ENCODE data around the gene SFTPD.

Gene SFTPD

DNA sequence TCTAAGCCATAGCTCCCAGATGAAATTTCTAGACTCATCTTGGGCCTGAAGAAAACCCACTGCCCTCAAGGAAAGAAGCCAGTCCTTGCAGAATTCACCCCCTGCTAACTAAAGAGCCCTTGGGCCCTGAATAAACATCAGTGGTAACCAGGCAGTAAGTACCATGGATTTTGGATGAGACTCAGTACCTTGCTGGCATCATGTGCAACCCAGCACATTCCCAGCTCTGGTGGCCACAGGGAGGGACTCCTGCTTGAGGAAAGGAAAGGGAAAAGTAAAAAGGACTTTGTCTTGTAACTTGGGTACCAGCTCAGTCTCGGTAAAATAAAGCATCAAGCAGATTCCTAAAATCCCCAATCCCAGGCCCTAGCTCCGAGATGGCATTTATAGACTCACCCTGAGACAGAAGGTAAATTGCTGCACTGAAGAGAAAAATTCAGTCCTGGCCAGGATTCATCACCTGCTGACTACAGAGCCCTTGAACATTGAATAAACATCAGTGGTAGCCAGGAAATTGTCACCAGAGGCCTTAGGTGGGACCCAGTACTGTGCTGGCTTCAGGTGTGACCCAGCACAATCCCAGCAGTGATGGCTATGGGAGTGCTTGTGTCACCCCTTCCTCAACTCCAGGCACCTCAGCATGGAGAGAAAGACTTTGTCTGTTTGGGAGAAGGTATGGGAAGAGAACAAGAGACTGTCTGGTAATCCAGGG, 31.2 kb upstream of the SFTPD start:
- H3K4me1 ChIP-seq (ENCODE audit: control insufficient read depth, insufficient read depth, low read length) = peaks cover 2% of the 10 kb centered on the region
- H3K36me3 ChIP-seq (ENCODE audit: control insufficient read depth, insufficient read depth, low read length) = no peaks in the 10 kb centered on the region
- H3K27ac ChIP-seq (ENCODE audit: low read depth, low read length) = peak overlapping the region; percentile 34
- H3K4me3 ChIP-seq (ENCODE audit: low read length) = no peak overlapping the region
- H3K27me3 ChIP-seq (ENCODE audit: control insufficient read depth, insufficient read depth, low read length) = no peaks in the 10 kb centered on the region
- H3K9ac ChIP-seq (ENCODE audit: low read length) = no peak overlapping the region

DNA sequence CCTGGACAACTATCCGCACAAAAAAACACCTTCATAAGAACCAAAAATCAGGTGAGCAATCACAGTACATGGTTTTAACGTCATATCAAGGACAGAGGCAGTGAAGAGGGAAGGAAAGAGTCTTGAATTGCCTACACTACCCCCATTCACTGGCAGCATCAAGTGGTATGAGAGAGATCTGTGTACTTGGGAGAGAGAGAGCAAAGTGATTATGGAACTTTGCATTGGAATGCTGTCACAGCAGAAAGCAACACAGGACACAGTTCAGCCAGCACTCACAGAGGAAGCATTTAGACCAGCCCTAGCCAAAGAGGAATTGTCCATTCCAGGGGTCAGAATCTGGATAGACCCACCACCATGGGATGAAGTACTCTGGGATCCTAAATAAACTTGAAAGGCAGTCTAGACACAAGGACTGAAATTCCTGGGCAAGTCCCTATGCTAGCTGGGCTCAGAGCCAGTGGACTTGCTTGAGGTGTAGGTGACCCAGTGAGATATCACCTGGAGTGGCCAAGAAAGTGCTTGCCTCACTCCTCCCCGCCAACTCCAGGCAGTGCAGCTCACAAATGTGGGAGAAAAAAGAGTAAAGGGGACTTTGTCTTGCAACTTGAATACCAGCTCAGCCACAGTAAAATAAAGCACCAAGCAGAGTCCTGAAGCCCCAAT, 30.5 kb upstream of the SFTPD start:
- H3K36me3 ChIP-seq (ENCODE audit: control insufficient read depth, insufficient read depth, low read length) = no peaks in the 10 kb centered on the region
- no peak overlapping the region for H3K27ac ChIP-seq (ENCODE audit: low read depth, low read length)
- peaks cover 2% of the 10 kb centered on the region for H3K4me1 ChIP-seq (ENCODE audit: control insufficient read depth, insufficient read depth, low read length)
- H3K4me3 ChIP-seq (ENCODE audit: low read length) = no peak overlapping the region
- H3K9ac ChIP-seq (ENCODE audit: low read length) = no peak overlapping the region
- H3K27me3 ChIP-seq (ENCODE audit: control insufficient read depth, insufficient read depth, low read length) = no peaks in the 10 kb centered on the region

DNA sequence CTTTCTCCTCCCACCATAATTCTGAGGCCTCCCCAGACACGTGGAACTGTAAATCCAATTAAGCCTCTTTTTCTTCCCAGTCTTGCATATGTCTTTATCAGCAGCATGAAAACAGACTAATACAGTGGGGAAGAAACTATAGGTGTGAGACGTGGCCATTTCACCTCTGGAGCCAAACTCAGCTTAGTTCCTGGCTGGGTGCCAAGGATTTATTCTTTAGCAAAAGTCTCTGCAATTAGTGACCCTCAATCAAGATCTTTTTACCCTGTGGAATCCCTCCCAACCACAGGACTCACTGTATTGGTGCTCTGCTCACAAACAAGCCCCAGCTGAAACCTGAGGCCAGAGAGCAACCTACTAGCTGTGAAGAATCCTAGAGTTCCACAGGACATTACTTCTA, 28.1 kb upstream of the SFTPD start:
- H3K4me3 ChIP-seq (ENCODE audit: low read length) = no peak overlapping the region
- no peaks in the 10 kb centered on the region for H3K36me3 ChIP-seq (ENCODE audit: control insufficient read depth, insufficient read depth, low read length)
- H3K4me1 ChIP-seq (ENCODE audit: control insufficient read depth, insufficient read depth, low read length) = peaks cover 2% of the 10 kb centered on the region
- no peak overlapping the region for H3K27ac ChIP-seq (ENCODE audit: low read depth, low read length)
- H3K9ac ChIP-seq (ENCODE audit: low read length) = no peak overlapping the region
- H3K27me3 ChIP-seq (ENCODE audit: control insufficient read depth, insufficient read depth, low read length) = no peaks in the 10 kb centered on the region

DNA sequence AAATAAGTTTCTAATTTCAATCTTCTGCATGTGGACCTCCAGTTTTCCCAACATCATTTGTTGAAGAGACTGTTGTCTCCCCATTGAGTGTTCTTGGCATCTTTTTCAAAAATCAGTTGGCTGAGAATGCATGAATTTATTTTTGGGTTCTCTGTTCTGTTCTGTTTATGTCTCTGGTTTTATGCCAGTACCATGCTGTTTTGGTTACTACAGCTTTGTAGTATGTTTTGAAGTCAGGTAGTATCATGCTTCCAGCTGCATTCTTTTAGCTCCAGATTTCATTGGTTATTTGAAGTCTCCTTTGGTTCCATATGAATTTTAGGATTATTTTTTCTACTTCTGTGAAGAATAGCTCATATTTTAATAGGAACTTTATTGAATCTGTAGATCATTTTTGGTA, 21.2 kb upstream of the SFTPD start:
- H3K4me1 ChIP-seq (ENCODE audit: control insufficient read depth, insufficient read depth, low read length) = no peaks in the 10 kb centered on the region
- no peaks in the 10 kb centered on the region for H3K27me3 ChIP-seq (ENCODE audit: control insufficient read depth, insufficient read depth, low read length)
- H3K9ac ChIP-seq (ENCODE audit: low read length) = no peak overlapping the region
- H3K36me3 ChIP-seq (ENCODE audit: control insufficient read depth, insufficient read depth, low read length) = no peaks in the 10 kb centered on the region
- no peak overlapping the region for H3K4me3 ChIP-seq (ENCODE audit: low read length)
- H3K27ac ChIP-seq (ENCODE audit: low read depth, low read length) = no peak overlapping the region

DNA sequence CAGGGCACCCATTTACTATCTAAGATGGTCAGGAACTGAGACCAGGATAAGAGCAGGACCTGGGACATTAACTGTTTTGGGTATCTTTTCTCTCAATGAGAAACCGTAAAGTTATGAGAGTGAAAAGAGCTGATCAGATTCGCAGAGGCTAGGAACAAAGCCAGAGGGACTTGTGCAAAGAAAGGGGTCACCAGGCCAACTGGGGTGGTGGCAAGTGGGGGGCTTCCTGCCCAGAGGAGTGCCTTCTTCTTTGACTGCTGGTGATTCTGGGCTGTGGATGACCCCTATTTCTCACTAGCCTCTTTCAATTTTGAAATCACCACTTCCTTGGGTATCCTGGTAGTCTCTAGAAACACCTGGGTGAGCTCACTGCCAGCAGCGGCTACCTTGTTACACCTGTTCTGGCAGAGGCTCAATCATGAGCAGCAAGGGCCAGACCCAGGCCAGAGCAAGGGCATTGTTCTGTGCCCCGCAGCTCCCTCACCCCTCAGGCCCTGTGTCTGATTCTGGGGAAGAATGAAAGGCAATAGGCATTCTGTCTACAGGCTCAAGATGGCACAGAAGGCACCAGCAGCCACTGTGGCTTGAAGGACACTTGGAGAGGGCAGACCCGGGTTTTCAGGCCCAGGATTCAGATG, 999 bp downstream of the SFTPD start:
- Histone ChIP-seq H3K9ac (ENCODE audit: low read length) (no peak overlapping the region), H3K27ac (ENCODE audit: low read depth, low read length) (no peak overlapping the region), H3K4me3 (ENCODE audit: low read length) (no peak overlapping the region), H3K4me1 (ENCODE audit: control insufficient read depth, insufficient read depth, low read length) (no peaks in the 10 kb centered on the region), H3K27me3 (ENCODE audit: control insufficient read depth, insufficient read depth, low read length) (no peaks in the 10 kb centered on the region), H3K36me3 (ENCODE audit: control insufficient read depth, insufficient read depth, low read length) (no peaks in the 10 kb centered on the region)

DNA sequence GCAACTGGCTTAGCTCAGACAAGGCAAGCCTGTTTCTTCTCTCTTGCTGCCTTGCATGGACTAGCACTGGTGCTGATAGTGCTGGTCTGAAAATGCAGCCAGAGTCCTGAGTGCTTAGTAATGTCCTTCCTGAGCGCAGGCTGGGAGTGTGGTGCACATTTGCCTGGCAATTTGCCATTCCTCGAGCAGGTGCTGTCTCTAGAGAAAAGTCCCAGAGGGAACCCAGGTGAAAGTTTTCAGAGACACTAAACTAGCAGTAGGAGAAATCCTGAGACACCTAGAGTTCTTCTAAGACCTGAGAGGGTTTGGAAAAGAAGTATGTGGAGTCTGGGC, 1.9 kb downstream of the SFTPD start:
- no peak overlapping the region for H3K27ac ChIP-seq (ENCODE audit: low read depth, low read length)
- H3K36me3 ChIP-seq (ENCODE audit: control insufficient read depth, insufficient read depth, low read length) = no peaks in the 10 kb centered on the region
- H3K4me1 ChIP-seq (ENCODE audit: control insufficient read depth, insufficient read depth, low read length) = no peaks in the 10 kb centered on the region

DNA sequence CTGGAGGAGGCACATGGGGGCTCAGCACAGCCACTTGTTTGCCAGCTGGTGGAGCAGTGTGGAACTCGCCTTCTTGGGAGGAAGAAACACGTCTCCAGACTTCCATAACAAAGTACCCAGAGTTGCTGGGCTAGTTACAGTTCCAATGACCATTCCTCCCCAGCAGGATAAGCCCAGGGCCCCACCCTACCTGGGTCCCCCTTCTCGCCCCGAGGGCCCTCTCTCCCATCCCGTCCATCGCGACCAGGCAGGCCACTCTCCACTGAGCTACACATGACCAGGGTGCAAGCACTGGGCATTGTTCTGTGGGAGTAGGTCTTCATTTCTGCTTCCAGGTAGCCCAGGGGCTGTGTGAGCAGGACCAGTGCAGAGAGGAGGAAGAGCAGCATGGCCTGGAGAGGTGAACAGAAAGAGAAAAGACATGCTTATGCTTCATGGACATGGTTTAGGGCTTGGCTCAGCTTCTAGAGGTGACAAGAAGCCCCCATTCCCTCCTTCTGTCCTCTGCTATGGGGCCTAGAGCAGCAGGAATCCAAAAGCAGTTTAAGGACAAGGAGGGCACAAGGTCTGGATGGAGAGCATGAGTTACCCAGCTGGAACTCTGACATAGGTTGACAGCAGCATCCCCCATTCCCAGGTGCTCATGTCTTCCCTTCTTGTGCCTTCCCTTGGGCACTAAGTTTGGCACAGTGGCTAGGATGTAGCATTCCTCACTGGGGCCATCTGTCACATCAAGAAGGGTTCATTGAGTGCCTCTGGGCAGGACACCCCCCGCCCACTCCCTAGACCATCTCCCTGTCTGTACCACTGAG, 2.4 kb downstream of the SFTPD start:
- Histone ChIP-seq H3K4me1 (ENCODE audit: control insufficient read depth, insufficient read depth, low read length) (no peaks in the 10 kb centered on the region), H3K27ac (ENCODE audit: low read depth, low read length) (no peak overlapping the region), H3K4me3 (ENCODE audit: low read length) (no peak overlapping the region), H3K36me3 (ENCODE audit: control insufficient read depth, insufficient read depth, low read length) (no peaks in the 10 kb centered on the region), H3K27me3 (ENCODE audit: control insufficient read depth, insufficient read depth, low read length) (no peaks in the 10 kb centered on the region), H3K9ac (ENCODE audit: low read length) (no peak overlapping the region)

More for the DNA sequence above, 1.9 kb downstream of the SFTPD start:
- H3K4me3 ChIP-seq (ENCODE audit: low read length) = no peak overlapping the region
- H3K27me3 ChIP-seq (ENCODE audit: control insufficient read depth, insufficient read depth, low read length) = no peaks in the 10 kb centered on the region
- no peak overlapping the region for H3K9ac ChIP-seq (ENCODE audit: low read length)

DNA sequence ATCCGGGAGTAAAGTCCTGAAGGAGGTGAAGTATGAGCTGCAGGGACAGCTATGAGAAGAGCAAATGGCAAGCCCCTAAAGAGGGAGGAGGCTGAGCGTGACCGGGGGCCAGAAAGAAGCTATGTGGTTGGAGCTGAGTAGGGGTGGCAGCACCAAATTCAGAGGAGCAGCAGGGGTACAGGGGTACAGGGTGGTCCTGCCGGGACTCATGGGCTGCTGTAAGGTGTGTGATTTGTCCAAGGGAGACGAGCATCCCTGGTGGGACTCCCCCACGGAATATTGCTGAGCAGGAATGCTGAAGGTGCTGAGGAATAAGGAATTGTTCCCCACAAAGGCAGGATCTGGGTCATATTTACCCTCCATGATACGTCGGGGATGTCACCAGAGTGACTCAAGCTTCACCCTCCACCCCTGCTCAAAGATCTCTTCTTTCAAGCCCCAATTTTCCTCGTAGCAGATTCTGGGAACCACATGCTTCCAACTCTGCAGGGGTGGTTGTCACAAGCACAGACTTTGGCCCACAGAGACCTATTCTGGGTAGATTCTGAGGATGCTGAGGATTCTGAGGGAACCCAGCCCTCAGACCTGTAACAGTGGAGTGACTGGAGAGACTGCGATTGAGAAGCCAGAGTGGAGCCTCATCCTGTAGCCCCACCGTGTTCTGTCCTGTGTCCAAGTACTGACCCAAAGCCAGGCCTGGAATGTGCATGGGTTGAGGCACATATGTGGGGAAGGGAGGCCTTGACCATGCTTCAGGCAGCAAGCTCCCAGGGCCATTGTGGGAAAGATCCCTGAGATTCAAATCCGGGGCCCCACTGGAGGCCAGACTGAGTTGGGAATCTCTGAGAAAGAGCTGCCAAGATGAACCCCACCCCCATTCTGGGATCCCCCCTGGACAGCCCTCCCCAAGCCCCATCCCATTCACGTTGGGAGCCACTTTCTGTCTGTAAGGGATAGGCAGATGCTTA, 4.2 kb downstream of the SFTPD start:
- Histone ChIP-seq H3K27ac (ENCODE audit: low read depth, low read length) (no peak overlapping the region), H3K27me3 (ENCODE audit: control insufficient read depth, insufficient read depth, low read length) (no peaks in the 10 kb centered on the region), H3K36me3 (ENCODE audit: control insufficient read depth, insufficient read depth, low read length) (no peaks in the 10 kb centered on the region), H3K4me1 (ENCODE audit: control insufficient read depth, insufficient read depth, low read length) (no peaks in the 10 kb centered on the region), H3K4me3 (ENCODE audit: low read length) (no peak overlapping the region), H3K9ac (ENCODE audit: low read length) (no peak overlapping the region)

DNA sequence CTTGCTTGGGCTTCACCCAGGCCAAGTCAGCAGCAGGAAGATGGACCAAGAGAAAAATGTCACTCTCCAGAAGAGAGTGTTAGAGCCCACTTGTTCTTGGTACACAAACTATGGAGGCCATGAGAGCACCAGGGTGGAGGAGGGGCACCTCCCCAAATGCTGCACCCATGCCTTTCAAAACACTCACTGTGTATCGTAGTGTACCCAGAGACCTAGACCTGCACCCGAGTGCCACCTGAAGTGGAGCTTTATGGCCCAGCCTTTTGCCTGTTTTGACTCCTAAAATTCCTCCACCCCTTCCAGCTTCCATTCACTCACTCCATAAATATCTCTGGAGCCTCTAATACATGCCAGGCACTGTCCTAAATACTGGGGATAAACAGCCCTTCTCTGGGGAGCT, 5.0 kb downstream of the SFTPD start:
- Histone ChIP-seq H3K4me3 (ENCODE audit: low read length) (no peak overlapping the region), H3K36me3 (ENCODE audit: control insufficient read depth, insufficient read depth, low read length) (no peaks in the 10 kb centered on the region), H3K9ac (ENCODE audit: low read length) (no peak overlapping the region), H3K27me3 (ENCODE audit: control insufficient read depth, insufficient read depth, low read length) (no peaks in the 10 kb centered on the region), H3K27ac (ENCODE audit: low read depth, low read length) (no peak overlapping the region), H3K4me1 (ENCODE audit: control insufficient read depth, insufficient read depth, low read length) (no peaks in the 10 kb centered on the region)

DNA sequence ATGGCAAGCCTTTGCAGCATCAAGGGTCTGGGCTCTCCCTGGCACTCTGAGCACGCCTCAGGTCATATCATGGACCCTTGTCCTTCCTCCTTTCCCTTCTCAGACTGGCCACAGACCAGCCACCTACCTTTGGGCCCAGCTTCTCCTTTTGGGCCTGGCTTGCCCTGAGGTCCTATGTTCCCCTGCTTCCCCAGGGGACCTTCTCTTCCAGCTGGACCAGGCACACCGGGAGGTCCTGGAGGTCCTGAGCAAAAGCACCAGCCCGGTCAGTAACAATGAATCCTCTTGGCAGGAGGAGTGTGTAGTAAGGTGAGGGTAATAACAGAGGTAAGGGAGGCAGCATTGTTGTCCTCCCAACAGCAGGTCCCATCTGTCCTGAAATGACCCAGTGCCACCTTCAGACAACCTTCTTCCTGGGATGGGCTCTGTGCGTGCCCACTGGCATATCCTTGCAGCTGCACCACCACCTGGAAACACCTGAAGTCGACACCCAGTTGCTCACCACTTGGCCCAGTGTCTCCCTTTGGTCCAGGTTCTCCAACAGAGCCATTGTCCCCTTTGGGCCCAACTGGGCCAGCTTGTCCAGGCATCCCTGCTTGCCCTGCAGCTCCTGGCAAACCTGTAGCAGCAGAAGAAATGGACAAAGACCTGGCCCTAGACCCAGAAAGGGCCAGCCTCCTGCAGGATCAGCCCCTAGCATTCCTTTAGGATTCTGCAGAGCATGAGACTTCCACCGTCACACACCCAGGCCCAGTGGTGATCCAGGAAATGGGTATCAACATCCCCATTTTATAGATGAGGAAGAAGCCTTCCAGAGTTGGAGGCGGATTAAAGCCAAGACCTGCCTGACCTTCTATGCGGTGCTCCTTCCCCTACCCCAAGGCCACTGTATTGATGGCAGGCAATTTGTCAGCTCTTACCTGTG, 6.4 kb downstream of the SFTPD start:
- H3K4me1 ChIP-seq (ENCODE audit: control insufficient read depth, insufficient read depth, low read length) = no peaks in the 10 kb centered on the region
- H3K9ac ChIP-seq (ENCODE audit: low read length) = no peak overlapping the region
- H3K27me3 ChIP-seq (ENCODE audit: control insufficient read depth, insufficient read depth, low read length) = no peaks in the 10 kb centered on the region
- no peak overlapping the region for H3K4me3 ChIP-seq (ENCODE audit: low read length)
- H3K36me3 ChIP-seq (ENCODE audit: control insufficient read depth, insufficient read depth, low read length) = no peaks in the 10 kb centered on the region
- H3K27ac ChIP-seq (ENCODE audit: low read depth, low read length) = no peak overlapping the region

DNA sequence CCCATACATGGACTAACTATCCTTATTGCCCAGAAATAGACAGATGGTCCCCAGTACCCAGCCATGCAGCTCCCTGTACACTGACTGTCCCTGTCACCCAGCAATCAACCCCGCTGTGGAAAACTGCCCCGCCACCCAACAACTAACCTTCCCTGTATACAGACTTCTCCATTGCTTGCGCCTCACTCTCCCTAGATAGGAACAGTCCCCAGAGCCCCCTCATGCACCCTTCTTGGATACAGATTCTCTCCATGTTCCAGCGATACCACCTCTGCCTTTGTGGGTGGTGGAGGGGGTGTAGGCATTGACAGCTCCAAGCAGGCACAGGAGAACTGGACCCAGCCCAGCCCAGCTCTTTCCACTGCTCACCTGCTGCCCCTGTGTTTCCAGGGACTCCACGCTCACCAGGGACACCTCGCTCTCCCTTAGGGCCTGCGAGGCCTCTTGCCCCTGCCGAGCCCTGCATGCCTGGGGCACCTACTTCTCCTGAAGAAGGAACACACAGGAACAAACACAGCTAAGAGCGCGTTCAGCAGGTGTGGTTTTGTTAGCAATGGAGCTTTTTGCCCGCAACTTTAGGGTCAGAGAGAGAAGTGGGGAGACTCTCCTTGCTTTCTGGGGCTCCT, 7.2 kb downstream of the SFTPD start:
- Histone ChIP-seq H3K4me3 (ENCODE audit: low read length) (no peak overlapping the region), H3K9ac (ENCODE audit: low read length) (no peak overlapping the region), H3K27me3 (ENCODE audit: control insufficient read depth, insufficient read depth, low read length) (no peaks in the 10 kb centered on the region), H3K4me1 (ENCODE audit: control insufficient read depth, insufficient read depth, low read length) (no peaks in the 10 kb centered on the region), H3K27ac (ENCODE audit: low read depth, low read length) (no peak overlapping the region), H3K36me3 (ENCODE audit: control insufficient read depth, insufficient read depth, low read length) (no peaks in the 10 kb centered on the region)
